GM13976 (cell line): ENCODE data around the gene PANK2.

Experiments
- DNase-seq: peaks from one replicate; pipeline ENCODE4 v3.0.0; 2012; ENCODE audit warnings: low spot score
- CTCF ChIP-seq: IDR thresholded peaks from 2 replicates; pipeline ENCODE4 v1.5.1; 2012; ENCODE audit warnings: borderline replicate concordance, mild to moderate bottlenecking; ENCODE audit not compliant: insufficient read depth; ENCODE audit errors: extremely low read depth, missing control alignments, control extremely low read depth
- in situ Hi-C: fragments of 300-500 bp; cut with MboI; formaldehyde crosslinking; loops from one replicate; pipeline ENCODE4 v1.12.0; 2022; ENCODE audit warnings: low sequenced_read_pairs, mixed read lengths, inconsistent platforms; ENCODE audit not compliant: unreplicated experiment

PANK2 gene

GRCh38 chr20:3919352-3919751, 30.2 kb downstream of the PANK2 start:
- in situ Hi-C loops, result no loop called here
- DNase-seq, result no peak
- TF ChIP-seq CTCF, result no peak

DNA sequence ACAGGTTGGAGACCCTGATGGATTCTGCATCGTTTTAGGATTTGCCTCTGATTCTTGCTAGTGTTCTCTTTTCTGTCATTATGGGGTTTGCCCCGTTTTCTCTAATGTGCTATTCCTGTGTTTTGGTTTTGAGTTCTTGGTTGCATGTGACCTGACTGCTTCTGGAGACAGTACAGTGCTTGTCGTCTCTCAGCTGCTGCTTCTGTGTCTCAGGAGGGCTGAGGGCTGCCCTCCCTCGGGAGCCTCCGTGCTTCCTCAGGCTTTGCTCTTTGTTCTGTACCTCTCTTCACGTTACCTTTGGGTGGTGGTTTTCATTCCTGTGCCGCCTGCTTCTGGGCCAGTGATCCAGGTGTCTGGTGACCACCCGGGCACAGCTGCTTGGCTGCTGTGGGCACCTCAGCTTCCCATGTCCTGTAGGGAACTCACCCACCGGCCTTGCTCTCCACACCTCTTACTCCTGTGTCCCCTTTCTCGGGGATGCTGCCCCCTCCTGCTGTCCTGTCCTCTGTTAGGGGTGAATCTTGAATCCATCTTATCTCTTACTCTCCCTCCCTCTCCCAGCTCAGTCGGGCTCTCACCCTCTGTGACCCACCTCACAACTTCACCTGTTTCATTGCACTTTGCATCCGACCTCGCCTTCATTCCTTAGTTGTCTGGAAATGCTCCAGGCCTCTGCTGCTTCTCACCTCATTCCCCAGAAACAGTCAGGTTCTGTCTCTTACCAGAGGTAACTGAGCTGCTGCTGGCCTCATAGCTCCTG, 33.2 kb downstream of the PANK2 start:
- no peak for DNase-seq
- in situ Hi-C loops, result no loop called here
- no peak for TF ChIP-seq CTCF

DNA sequence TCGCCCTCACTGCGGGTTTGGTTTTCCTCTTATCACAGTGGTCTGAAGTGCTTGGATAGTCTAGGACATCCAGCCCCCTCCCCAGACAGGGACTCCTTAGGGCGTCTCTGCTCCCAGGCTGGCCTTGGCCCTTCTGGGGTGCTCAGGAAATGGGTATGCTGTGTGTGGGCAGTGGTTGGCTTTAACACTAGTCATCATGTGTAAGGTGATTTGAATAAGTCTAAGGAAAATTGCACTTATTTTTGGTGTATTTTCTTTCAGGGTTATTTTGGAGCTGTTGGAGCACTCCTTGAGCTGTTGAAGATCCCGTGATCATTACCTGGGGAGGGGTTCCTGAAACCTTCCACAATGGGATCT, 33.8 kb downstream of the PANK2 start:
- in situ Hi-C loops, result no loop called here
- no peak for TF ChIP-seq CTCF
- DNase-seq, result no peak

DNA sequence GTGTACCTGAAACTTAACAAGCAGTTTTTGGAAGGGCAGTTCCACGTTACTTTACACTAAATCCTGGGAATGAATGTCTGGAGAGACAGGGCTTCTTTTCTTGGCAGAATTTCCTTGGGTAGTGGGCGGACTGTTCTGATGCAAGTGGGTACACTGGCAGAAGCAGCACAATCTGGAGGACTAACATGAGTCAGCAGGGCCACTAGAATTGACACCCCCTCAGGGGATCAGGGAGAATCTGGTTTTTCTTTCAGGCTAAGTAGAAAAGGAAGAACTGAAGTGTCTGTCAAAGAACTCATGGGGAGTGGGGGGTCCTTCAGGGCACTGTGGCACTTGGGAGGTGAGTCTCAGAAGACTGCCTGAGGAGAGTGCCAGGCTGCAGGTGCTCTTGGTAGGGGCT, 34.6 kb downstream of the PANK2 start:
- TF ChIP-seq CTCF, result no peak
- in situ Hi-C loops, result no loop called here
- DNase-seq, result no peak

- in situ Hi-C loops, result no loop called here
- no peak for DNase-seq
- no peak for TF ChIP-seq CTCF
These were observed 35.3 kb downstream of the PANK2 start for GRCh38 chr20:3924304-3925112.

- in situ Hi-C loops, result no loop called here
- no peak for DNase-seq
- no peak for TF ChIP-seq CTCF
These were observed 36.0 kb downstream of the PANK2 start for GRCh38 chr20:3925113-3925695.
